Measurements from ENCODE around the gene TFRC. TPM values are rescaled to one million over a fixed set of nuclear protein-coding genes. Genes with fewer than 3 reads are reported as not detected.

Gene TFRC
- total and polyA plus RNA-seq, 2 experiments from 2014 or later: 35.5 to 187 TPM

GRCh38 chr3:196054661-196055060 lies 27.2 kb downstream of the TFRC start (continued):
- no peak for TF ChIP-seq ETS1 (IDR thresholded peaks at IDR 0.05)
- TF ChIP-seq ZNF331 (CRISPR knock-in tag; IDR thresholded peaks at IDR 0.05; ENCODE audit: low read depth): no peak
- no peak for TF ChIP-seq REST (IDR thresholded peaks at IDR 0.05; ENCODE audit: unreplicated experiment)
- TF ChIP-seq CREB1 (CRISPR knock-in tag; IDR thresholded peaks at IDR 0.05; ENCODE audit: low read depth): no peak

GRCh38 chr3:196053487-196053886 lies 28.4 kb downstream of the TFRC start:
- peaks cover 9% of the 10 kb centered on the region; the same call in 1 of the 2 replicates for H3K4me1 ChIP-seq (ENCODE audit: insufficient read depth)
- H4K20me1 ChIP-seq (replicated peaks; ENCODE audit: insufficient read depth): peaks cover 16% of the 10 kb centered on the region
- no peak for TF ChIP-seq REST (IDR thresholded peaks at IDR 0.05; ENCODE audit: unreplicated experiment)
- TF ChIP-seq CREB1 (CRISPR knock-in tag; IDR thresholded peaks at IDR 0.05; ENCODE audit: low read depth): no peak
- TF ChIP-seq JUNB (IDR thresholded peaks at IDR 0.05; ENCODE audit: unreplicated experiment): no peak
- no peak for TF ChIP-seq ETS1 (IDR thresholded peaks at IDR 0.05)
- no peak for TF ChIP-seq EZH2phosphoT487 (IDR thresholded peaks at IDR 0.05; ENCODE audit: unreplicated experiment)
- TF ChIP-seq EZH2 (IDR thresholded peaks at IDR 0.05; ENCODE audit: low read depth, unreplicated experiment): no peak
- Mint-ChIP-seq H3K9me3 (no peaks in the 10 kb centered on the region), H3K4me1 (peaks cover 16% of the 10 kb centered on the region), H3K36me3 (ENCODE audit: low read depth) (peaks cover 96% of the 10 kb centered on the region), H3K4me3 (no peak overlapping the region), H3K27ac (no peak overlapping the region; the same call in 1 of the 2 replicates), H3K27me3 (ENCODE audit: insufficient read depth, low read depth, poor library complexity) (peaks cover 11% of the 10 kb centered on the region)
- H3K9me2 ChIP-seq (ENCODE audit: insufficient read depth): no peaks in the 10 kb centered on the region
- no peak for ATAC-seq
- peaks cover 72% of the 10 kb centered on the region for H3K36me3 ChIP-seq (ENCODE audit: insufficient read depth)
- no peak for DNase-seq (ENCODE audit: low spot score)
- peaks cover 11% of the 10 kb centered on the region for H3F3A ChIP-seq (replicated peaks; ENCODE audit: low read depth)
- no peaks in the 10 kb centered on the region for H3K27me3 ChIP-seq (ENCODE audit: insufficient read depth)
- no peak overlapping the region for H2AFZ ChIP-seq
- no peak overlapping the region for H3K4me3 ChIP-seq
- H3K4me2 ChIP-seq: no peak overlapping the region
- H3K27ac ChIP-seq (ENCODE audit: low read depth): peak overlapping the region; percentile 64; the same call in 1 of the 2 replicates
- H3K79me2 ChIP-seq (replicated peaks; ENCODE audit: insufficient read depth): peaks cover 6% of the 10 kb centered on the region; the same call in 1 of the 2 replicates
